Pons (tissue), 1 donor: ENCODE data around the gene ALDH1L1.

ENCODE experiments used
- DNase-seq: peaks from one replicate; pipeline ENCODE4 v3.0.0-alpha.2; 2016; ENCODE audit warnings: low spot score

ALDH1L1 gene

DNA sequence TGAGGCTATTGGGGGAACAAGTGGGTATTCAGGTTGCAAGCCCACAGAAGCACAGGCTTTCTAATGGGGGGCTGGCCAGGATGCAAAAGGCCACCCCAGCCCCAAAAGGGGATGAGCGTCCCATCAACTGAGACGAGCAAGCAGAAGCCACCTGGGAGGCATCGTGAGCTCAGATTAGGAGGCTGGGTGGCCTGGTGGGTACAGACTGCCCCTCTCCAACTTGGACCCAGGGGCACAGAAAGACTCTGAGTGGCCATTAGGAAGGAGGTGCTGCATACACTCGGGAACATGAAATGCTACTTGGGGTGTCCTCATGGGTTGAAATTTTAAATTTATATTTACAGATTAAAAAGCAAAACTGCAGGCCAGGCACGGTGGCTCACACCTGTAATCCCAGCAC, 125.5 kb downstream of the ALDH1L1 start:
- no peak for DNase-seq

DNA sequence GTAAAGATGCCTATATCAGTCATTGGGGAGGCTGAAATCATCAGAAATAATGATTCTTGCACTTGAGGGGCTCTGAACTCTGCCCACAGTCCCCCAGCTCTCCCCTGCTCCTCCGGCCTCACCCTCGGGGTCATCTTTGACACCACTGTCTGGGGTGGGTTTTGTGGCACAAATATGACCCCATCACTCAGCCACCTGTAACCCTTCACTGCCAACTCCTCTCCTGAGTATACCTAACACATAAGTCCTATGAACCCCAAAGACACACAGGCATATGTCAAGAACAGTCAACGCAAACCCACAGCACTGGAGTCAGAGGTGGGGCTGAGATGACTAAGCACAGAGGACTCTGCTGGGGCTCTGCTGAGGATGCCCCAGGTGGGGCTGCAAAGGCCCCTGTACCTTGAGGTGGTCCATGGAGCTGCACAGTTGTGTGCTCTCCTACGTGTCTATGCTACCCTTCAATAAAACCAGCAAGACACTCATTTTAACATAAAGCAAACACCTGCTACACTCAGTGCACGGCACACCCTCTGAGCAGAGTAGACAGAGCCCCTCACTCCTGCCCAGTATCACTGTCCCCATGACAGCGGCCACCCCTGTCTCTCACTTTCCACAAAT, 126.3 kb downstream of the ALDH1L1 start:
- no peak for DNase-seq
